ENCODE measurements around the gene MLLT1. TPM values are rescaled to one million over a fixed set of nuclear protein-coding genes. Genes with fewer than 3 reads are reported as not detected.

Gene MLLT1
- total and polyA plus RNA-seq, 11 donors, result 17.8 to 45.9 (median 34.9) TPM

- WGBS, 4 donors, result 65 to 69% (median 68%) methylated on average over 9 to 17 of the region's 17 CpGs
Measured at GRCh38 chr19:6217752-6218334, 61.9 kb downstream of the MLLT1 start.

GRCh38 chr19:6216996-6217751 lies 62.6 kb downstream of the MLLT1 start:
- Histone ChIP-seq H3K9me3 (no peaks in the 10 kb centered on the region), H3K4me3 (no peak overlapping the region), H3K27ac (peak overlapping the region in 1 of 12 donors; percentile 35), H3K27me3 (no peaks in the 10 kb centered on the region), H3K4me1 (peaks cover 8 to 49% (median 39%) of the 10 kb centered on the region in 12 donors), H3K36me3 (peaks cover 0 to 55% (median 21%) of the 10 kb centered on the region in 9 donors)
- peak in 1 of 4 donors; percentile 25 for ATAC-seq
- peak in 3 of 5 donors; percentile 29 to 61 (median 47) for DNase-seq
- intact Hi-C loops (cut with DNase I), result loop anchor here in 5 of 10 donors (5.0 kb wide), 3 partner anchors 45 to 80 kb away; no protein-coding TSS in a partner anchor
- 34 to 54% (median 47%) methylated on average over 11 to 21 of the region's 21 CpGs for WGBS, 4 donors
- TF ChIP-seq CTCF (IDR thresholded peaks at IDR 0.05), result no peak
- TF ChIP-seq POLR2A (IDR thresholded peaks at IDR 0.05), result no peak

More at GRCh38 chr19:6217752-6218334, 61.9 kb downstream of the MLLT1 start:
- Histone ChIP-seq H3K36me3 (peaks cover 0 to 53% (median 22%) of the 10 kb centered on the region in 9 donors), H3K4me1 (peaks cover 8 to 55% (median 40%) of the 10 kb centered on the region in 12 donors), H3K27me3 (no peaks in the 10 kb centered on the region), H3K9me3 (no peaks in the 10 kb centered on the region), H3K4me3 (no peak overlapping the region), H3K27ac (peak overlapping the region in 1 of 12 donors; percentile 35)
- peak in 1 of 5 donors; percentile 62 for DNase-seq
- no peak for ATAC-seq
- intact Hi-C loops (cut with DNase I), result loop anchor here in 9 of 10 donors (1.0 to 5.0 kb wide), 9 partner anchors 44 to 170 kb away; no protein-coding TSS in a partner anchor
- TF ChIP-seq CTCF (IDR thresholded peaks at IDR 0.05) (no peak), POLR2A (IDR thresholded peaks at IDR 0.05) (no peak)

- peak in 2 of 5 donors; percentile 21 to 50 for DNase-seq
- Histone ChIP-seq H3K27me3 (no peaks in the 10 kb centered on the region), H3K9me3 (no peaks in the 10 kb centered on the region), H3K4me3 (no peak overlapping the region), H3K4me1 (peaks cover 8 to 49% (median 39%) of the 10 kb centered on the region in 12 donors), H3K27ac (peak overlapping the region in 1 of 12 donors; percentile 35), H3K36me3 (peaks cover 0 to 53% (median 17%) of the 10 kb centered on the region in 9 donors)
- TF ChIP-seq CTCF (IDR thresholded peaks at IDR 0.05) (no peak), POLR2A (IDR thresholded peaks at IDR 0.05) (no peak)
- WGBS, 4 donors, result 79 to 86% (median 84%) methylated on average over 12 to 36 of the region's 36 CpGs
- no peak for ATAC-seq
- intact Hi-C loops (cut with DNase I), result loop anchor here in 5 of 10 donors (5.0 kb wide), 3 partner anchors 46 to 81 kb away; no protein-coding TSS in a partner anchor
Measured at GRCh38 chr19:6216236-6216995, 63.4 kb downstream of the MLLT1 start.

All from heart left ventricle (tissue), 16 donors.